Gastroesophageal sphincter (tissue), 3 donors: Measurements from ENCODE around the gene RAB7A.
"Not testable (repeated sequence)": the region's sequence is repeated elsewhere in the genome, so short reads cannot be mapped to it uniquely, and the experiment has no call there.

Experiments used
- EP300 ChIP-seq: sonication (generic); formaldehyde crosslinking; IDR thresholded peaks from one replicate; pipeline ENCODE4 v1.6.1; 2017; ENCODE audit warnings: antibody characterized with exemption, mild to moderate bottlenecking
- POLR2A ChIP-seq, 2 donors: fragments of 450-650 bp; IDR thresholded peaks; one replicate each; pipeline ENCODE4 v1.6.1; 2017; ENCODE audit warnings: antibody characterized with exemption in 2 of 2, mild to moderate bottlenecking in 2 of 2, moderate library complexity in 1 of 2
- TF ChIP-seq, protein P1 (sequence below), 4 experiments: fragments of 200-600 bp in 2 of 4; fragments of 450-650 bp in 2 of 4; sonication (generic) in 1 of 4; IDR thresholded peaks; one replicate each; pipeline ENCODE4 v1.5.1; 2017 to 2019; ENCODE audit warnings: antibody characterized with exemption in 4 of 4, mild to moderate bottlenecking in 2 of 4, moderate library complexity in 2 of 4

DNA sequence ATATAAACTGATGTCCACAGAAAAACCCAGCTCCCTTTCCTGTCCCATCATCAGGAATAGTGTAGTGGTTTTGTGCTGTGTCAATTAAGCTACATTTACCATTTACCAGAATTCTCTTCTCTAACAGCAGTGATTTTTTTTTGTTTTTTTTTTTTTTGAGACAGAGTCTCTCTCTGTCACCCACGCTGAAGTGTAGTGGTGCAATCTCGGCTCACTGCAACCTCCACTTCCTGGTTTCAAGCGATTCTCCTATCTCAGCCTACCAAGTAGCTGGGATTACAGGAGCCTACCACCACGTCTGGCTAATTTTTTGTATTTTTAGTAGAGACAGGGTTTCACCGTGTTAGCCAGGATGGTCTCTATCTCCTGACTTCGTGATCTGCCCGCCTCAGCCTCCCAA, 7.1 kb upstream of the RAB7A start:
- TF ChIP-seq, protein P1, sequence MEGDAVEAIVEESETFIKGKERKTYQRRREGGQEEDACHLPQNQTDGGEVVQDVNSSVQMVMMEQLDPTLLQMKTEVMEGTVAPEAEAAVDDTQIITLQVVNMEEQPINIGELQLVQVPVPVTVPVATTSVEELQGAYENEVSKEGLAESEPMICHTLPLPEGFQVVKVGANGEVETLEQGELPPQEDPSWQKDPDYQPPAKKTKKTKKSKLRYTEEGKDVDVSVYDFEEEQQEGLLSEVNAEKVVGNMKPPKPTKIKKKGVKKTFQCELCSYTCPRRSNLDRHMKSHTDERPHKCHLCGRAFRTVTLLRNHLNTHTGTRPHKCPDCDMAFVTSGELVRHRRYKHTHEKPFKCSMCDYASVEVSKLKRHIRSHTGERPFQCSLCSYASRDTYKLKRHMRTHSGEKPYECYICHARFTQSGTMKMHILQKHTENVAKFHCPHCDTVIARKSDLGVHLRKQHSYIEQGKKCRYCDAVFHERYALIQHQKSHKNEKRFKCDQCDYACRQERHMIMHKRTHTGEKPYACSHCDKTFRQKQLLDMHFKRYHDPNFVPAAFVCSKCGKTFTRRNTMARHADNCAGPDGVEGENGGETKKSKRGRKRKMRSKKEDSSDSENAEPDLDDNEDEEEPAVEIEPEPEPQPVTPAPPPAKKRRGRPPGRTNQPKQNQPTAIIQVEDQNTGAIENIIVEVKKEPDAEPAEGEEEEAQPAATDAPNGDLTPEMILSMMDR (IDR thresholded peaks at IDR 0.05): not testable (repeated sequence)
- not testable (repeated sequence) for TF ChIP-seq EP300; POLR2A (IDR thresholded peaks at IDR 0.05)
